ENCODE measurements around the gene ASB15. TPM values are rescaled to one million over a fixed set of nuclear protein-coding genes. Genes with fewer than 3 reads are reported as not detected.

ASB15 gene
- polyA plus RNA-seq, 2 donors, result not detected

GRCh38 chr7:123657304-123657685 lies 55.7 kb downstream of the ASB15 start:
- Histone ChIP-seq H3K27me3 (ENCODE audit: control insufficient read depth in 1 of 2, insufficient read depth in 2 of 2, low read length in 2 of 2) (peaks cover 4 to 5% of the 10 kb centered on the region in 2 donors), H3K4me3 (ENCODE audit: low read depth in 1 of 2, low read length in 2 of 2) (no peak overlapping the region), H3K36me3 (ENCODE audit: control insufficient read depth in 2 of 2, insufficient read depth in 2 of 2, low read length in 1 of 2) (no peaks in the 10 kb centered on the region), H3K4me1 (ENCODE audit: control insufficient read depth in 2 of 2, insufficient read depth in 2 of 2, low read length in 1 of 2) (no peaks in the 10 kb centered on the region), H3K27ac (ENCODE audit: low read depth in 2 of 2, low read length in 1 of 2) (no peak overlapping the region), H3K9me3 (ENCODE audit: control insufficient read depth in 2 of 2, insufficient read depth in 1 of 2, low read depth in 1 of 2, low read length in 1 of 2) (no peaks in the 10 kb centered on the region)
- 73 to 74% methylated on average over 1 of the region's 1 CpG for WGBS, 2 donors

DNA sequence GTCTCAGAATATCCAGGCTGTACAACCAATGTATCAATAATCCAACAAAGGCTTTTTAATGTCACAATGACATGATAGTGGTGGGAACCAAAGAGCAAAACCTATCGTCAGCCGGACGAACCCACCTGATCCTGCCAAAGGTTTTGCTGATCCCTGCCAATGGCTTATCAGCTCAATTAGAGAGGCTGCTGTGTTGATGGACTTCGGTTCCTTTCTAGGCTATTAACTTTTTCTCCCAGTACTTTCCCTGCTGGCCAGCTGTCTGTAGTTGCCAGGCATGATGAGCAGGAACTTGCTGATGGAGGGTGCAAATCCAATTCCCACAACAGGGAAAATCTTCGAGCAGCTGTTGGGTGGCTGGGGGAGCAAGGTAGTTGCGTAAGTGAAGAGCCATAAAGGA lies 56.4 kb downstream of the ASB15 start:
- Histone ChIP-seq H3K27ac (ENCODE audit: low read depth in 2 of 2, low read length in 1 of 2) (no peak overlapping the region), H3K36me3 (ENCODE audit: control insufficient read depth in 2 of 2, insufficient read depth in 2 of 2, low read length in 1 of 2) (no peaks in the 10 kb centered on the region), H3K9me3 (ENCODE audit: control insufficient read depth in 2 of 2, insufficient read depth in 1 of 2, low read depth in 1 of 2, low read length in 1 of 2) (no peaks in the 10 kb centered on the region), H3K4me3 (ENCODE audit: low read depth in 1 of 2, low read length in 2 of 2) (no peak overlapping the region), H3K27me3 (ENCODE audit: control insufficient read depth in 1 of 2, insufficient read depth in 2 of 2, low read length in 2 of 2) (peaks cover 4 to 5% of the 10 kb centered on the region in 2 donors), H3K4me1 (ENCODE audit: control insufficient read depth in 2 of 2, insufficient read depth in 2 of 2, low read length in 1 of 2) (no peaks in the 10 kb centered on the region)
- 74 to 90% methylated on average over 6 of the region's 6 CpGs for WGBS, 2 donors

- H3K27ac ChIP-seq (ENCODE audit: low read depth in 2 of 2, low read length in 1 of 2), result no peak overlapping the region
- no peak overlapping the region for H3K4me3 ChIP-seq (ENCODE audit: low read depth in 1 of 2, low read length in 2 of 2)
- H3K27me3 ChIP-seq (ENCODE audit: control insufficient read depth in 1 of 2, insufficient read depth in 2 of 2, low read length in 2 of 2), result peaks cover 4 to 5% of the 10 kb centered on the region in 2 donors
- no peaks in the 10 kb centered on the region for H3K36me3 ChIP-seq (ENCODE audit: control insufficient read depth in 2 of 2, insufficient read depth in 2 of 2, low read length in 1 of 2)
- 62 to 67% methylated on average over 8 of the region's 8 CpGs for WGBS, 2 donors
- no peaks in the 10 kb centered on the region for H3K4me1 ChIP-seq (ENCODE audit: control insufficient read depth in 2 of 2, insufficient read depth in 2 of 2, low read length in 1 of 2)
- no peaks in the 10 kb centered on the region for H3K9me3 ChIP-seq (ENCODE audit: control insufficient read depth in 2 of 2, insufficient read depth in 1 of 2, low read depth in 1 of 2, low read length in 1 of 2)
Measured at GRCh38 chr7:123660514-123661354, 59.1 kb downstream of the ASB15 start.

GRCh38 chr7:123661765-123662164 lies 60.1 kb downstream of the ASB15 start:
- no peaks in the 10 kb centered on the region for H3K9me3 ChIP-seq (ENCODE audit: control insufficient read depth in 2 of 2, insufficient read depth in 1 of 2, low read depth in 1 of 2, low read length in 1 of 2)
- no peaks in the 10 kb centered on the region for H3K36me3 ChIP-seq (ENCODE audit: control insufficient read depth in 2 of 2, insufficient read depth in 2 of 2, low read length in 1 of 2)
- H3K4me1 ChIP-seq (ENCODE audit: control insufficient read depth in 2 of 2, insufficient read depth in 2 of 2, low read length in 1 of 2), result no peaks in the 10 kb centered on the region
- H3K27me3 ChIP-seq (ENCODE audit: control insufficient read depth in 1 of 2, insufficient read depth in 2 of 2, low read length in 2 of 2), result peaks cover 4 to 5% of the 10 kb centered on the region in 2 donors
- H3K4me3 ChIP-seq (ENCODE audit: low read depth in 1 of 2, low read length in 2 of 2), result no peak overlapping the region
- WGBS, 2 donors, result 70 to 75% methylated on average over 1 of the region's 1 CpG
- H3K27ac ChIP-seq (ENCODE audit: low read depth in 2 of 2, low read length in 1 of 2), result no peak overlapping the region

DNA sequence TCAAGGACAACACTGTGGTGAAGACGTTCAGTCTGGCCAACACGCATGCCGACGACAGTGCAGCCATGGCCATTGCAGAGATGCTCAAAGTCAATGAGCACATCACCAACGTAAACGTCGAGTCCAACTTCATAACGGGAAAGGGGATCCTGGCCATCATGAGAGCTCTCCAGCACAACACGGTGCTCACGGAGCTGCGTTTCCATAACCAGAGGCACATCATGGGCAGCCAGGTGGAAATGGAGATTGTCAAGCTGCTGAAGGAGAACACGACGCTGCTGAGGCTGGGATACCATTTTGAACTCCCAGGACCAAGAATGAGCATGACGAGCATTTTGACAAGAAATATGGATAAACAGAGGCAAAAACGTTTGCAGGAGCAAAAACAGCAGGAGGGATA lies 60.7 kb downstream of the ASB15 start:
- Histone ChIP-seq H3K27ac (ENCODE audit: low read depth in 2 of 2, low read length in 1 of 2) (no peak overlapping the region), H3K4me3 (ENCODE audit: low read depth in 1 of 2, low read length in 2 of 2) (no peak overlapping the region), H3K9me3 (ENCODE audit: control insufficient read depth in 2 of 2, insufficient read depth in 1 of 2, low read depth in 1 of 2, low read length in 1 of 2) (no peaks in the 10 kb centered on the region), H3K4me1 (ENCODE audit: control insufficient read depth in 2 of 2, insufficient read depth in 2 of 2, low read length in 1 of 2) (no peaks in the 10 kb centered on the region), H3K27me3 (ENCODE audit: control insufficient read depth in 1 of 2, insufficient read depth in 2 of 2, low read length in 2 of 2) (peaks cover 4 to 5% of the 10 kb centered on the region in 2 donors), H3K36me3 (ENCODE audit: control insufficient read depth in 2 of 2, insufficient read depth in 2 of 2, low read length in 1 of 2) (no peaks in the 10 kb centered on the region)
- WGBS, 2 donors, result 91 to 95% methylated on average over 15 of the region's 15 CpGs

DNA sequence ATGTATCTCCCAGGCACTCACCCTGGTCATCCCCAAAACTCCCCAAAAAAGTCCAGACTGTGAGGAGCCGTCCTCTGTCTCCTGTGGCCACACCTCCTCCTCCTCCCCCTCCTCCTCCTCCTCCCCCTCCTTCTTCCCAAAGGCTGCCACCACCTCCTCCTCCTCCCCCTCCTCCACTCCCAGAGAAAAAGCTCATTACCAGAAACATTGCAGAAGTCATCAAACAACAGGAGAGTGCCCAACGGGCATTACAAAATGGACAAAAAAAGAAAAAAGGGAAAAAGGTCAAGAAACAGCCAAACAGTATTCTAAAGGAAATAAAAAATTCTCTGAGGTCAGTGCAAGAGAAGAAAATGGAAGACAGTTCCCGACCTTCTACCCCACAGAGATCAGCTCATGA lies 61.1 kb downstream of the ASB15 start:
- Histone ChIP-seq H3K27me3 (ENCODE audit: control insufficient read depth in 1 of 2, insufficient read depth in 2 of 2, low read length in 2 of 2) (peaks cover 4 to 5% of the 10 kb centered on the region in 2 donors), H3K27ac (ENCODE audit: low read depth in 2 of 2, low read length in 1 of 2) (no peak overlapping the region), H3K36me3 (ENCODE audit: control insufficient read depth in 2 of 2, insufficient read depth in 2 of 2, low read length in 1 of 2) (no peaks in the 10 kb centered on the region), H3K9me3 (ENCODE audit: control insufficient read depth in 2 of 2, insufficient read depth in 1 of 2, low read depth in 1 of 2, low read length in 1 of 2) (no peaks in the 10 kb centered on the region), H3K4me1 (ENCODE audit: control insufficient read depth in 2 of 2, insufficient read depth in 2 of 2, low read length in 1 of 2) (no peaks in the 10 kb centered on the region), H3K4me3 (ENCODE audit: low read depth in 1 of 2, low read length in 2 of 2) (no peak overlapping the region)
- 57 to 60% methylated on average over 3 of the region's 3 CpGs for WGBS, 2 donors

GRCh38 chr7:123663200-123663599 lies 61.6 kb downstream of the ASB15 start:
- H3K4me3 ChIP-seq (ENCODE audit: low read depth in 1 of 2, low read length in 2 of 2), result no peak overlapping the region
- H3K27me3 ChIP-seq (ENCODE audit: control insufficient read depth in 1 of 2, insufficient read depth in 2 of 2, low read length in 2 of 2), result peaks cover 2 to 4% of the 10 kb centered on the region in 2 donors
- H3K36me3 ChIP-seq (ENCODE audit: control insufficient read depth in 2 of 2, insufficient read depth in 2 of 2, low read length in 1 of 2), result no peaks in the 10 kb centered on the region
- H3K27ac ChIP-seq (ENCODE audit: low read depth in 2 of 2, low read length in 1 of 2), result no peak overlapping the region
- H3K4me1 ChIP-seq (ENCODE audit: control insufficient read depth in 2 of 2, insufficient read depth in 2 of 2, low read length in 1 of 2), result no peaks in the 10 kb centered on the region
- no peaks in the 10 kb centered on the region for H3K9me3 ChIP-seq (ENCODE audit: control insufficient read depth in 2 of 2, insufficient read depth in 1 of 2, low read depth in 1 of 2, low read length in 1 of 2)
- 92 to 94% methylated on average over 6 of the region's 6 CpGs for WGBS, 2 donors

DNA sequence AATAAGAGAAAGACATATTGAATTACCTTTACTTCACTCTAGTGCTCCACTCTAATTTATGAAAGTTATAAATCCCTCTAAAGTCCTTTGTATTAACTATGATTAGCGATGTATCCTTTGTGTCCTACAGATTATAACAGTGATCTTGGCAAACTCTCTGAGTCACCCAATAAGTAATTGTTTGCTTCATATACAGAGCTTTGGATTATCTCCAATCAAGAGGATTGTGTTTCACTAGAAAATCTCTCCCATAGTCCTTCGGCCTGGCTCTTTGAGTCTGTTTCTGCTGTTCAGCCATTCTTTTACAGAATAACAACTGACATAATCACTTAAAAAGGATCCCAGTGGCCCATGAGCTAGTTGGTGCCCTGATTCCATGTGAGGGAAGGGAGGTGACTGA lies 63.5 kb downstream of the ASB15 start:
- WGBS, 2 donors, result 45 to 52% methylated on average over 2 of the region's 2 CpGs
- Histone ChIP-seq H3K4me3 (ENCODE audit: low read depth in 1 of 2, low read length in 2 of 2) (no peak overlapping the region), H3K27ac (ENCODE audit: low read depth in 2 of 2, low read length in 1 of 2) (no peak overlapping the region), H3K27me3 (ENCODE audit: control insufficient read depth in 1 of 2, insufficient read depth in 2 of 2, low read length in 2 of 2) (peaks cover 0 to 4% of the 10 kb centered on the region in 2 donors), H3K9me3 (ENCODE audit: control insufficient read depth in 2 of 2, insufficient read depth in 1 of 2, low read depth in 1 of 2, low read length in 1 of 2) (no peaks in the 10 kb centered on the region), H3K4me1 (ENCODE audit: control insufficient read depth in 2 of 2, insufficient read depth in 2 of 2, low read length in 1 of 2) (no peaks in the 10 kb centered on the region), H3K36me3 (ENCODE audit: control insufficient read depth in 2 of 2, insufficient read depth in 2 of 2, low read length in 1 of 2) (no peaks in the 10 kb centered on the region)

DNA sequence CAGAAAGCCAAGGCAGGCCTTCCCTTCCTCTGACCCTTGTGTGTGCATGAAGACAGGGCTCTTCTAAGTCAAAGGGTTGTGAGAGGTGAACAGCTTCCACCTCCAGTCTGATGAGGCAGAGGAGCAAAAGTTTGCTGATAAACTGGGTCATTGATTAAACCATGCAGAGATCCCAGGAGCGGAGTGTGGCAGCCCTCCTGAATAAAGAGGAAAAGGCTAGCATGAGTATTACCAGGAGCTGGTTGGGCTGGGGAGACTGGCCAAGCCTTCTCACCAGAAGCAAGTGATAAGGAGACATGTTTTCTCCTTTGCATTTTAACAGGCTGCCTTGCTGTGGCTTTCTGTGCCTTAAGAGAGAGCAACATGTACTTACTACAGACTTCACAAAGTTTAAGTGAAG lies 64.3 kb downstream of the ASB15 start:
- Histone ChIP-seq H3K27me3 (ENCODE audit: control insufficient read depth in 1 of 2, insufficient read depth in 2 of 2, low read length in 2 of 2) (peaks cover 0 to 4% of the 10 kb centered on the region in 2 donors), H3K4me1 (ENCODE audit: control insufficient read depth in 2 of 2, insufficient read depth in 2 of 2, low read length in 1 of 2) (no peaks in the 10 kb centered on the region), H3K4me3 (ENCODE audit: low read depth in 1 of 2, low read length in 2 of 2) (no peak overlapping the region), H3K9me3 (ENCODE audit: control insufficient read depth in 2 of 2, insufficient read depth in 1 of 2, low read depth in 1 of 2, low read length in 1 of 2) (no peaks in the 10 kb centered on the region), H3K36me3 (ENCODE audit: control insufficient read depth in 2 of 2, insufficient read depth in 2 of 2, low read length in 1 of 2) (no peaks in the 10 kb centered on the region), H3K27ac (ENCODE audit: low read depth in 2 of 2, low read length in 1 of 2) (no peak overlapping the region)
- 70 to 81% methylated on average over 1 of the region's 1 CpG for whole genome bisulfite sequencing, 2 donors

DNA sequence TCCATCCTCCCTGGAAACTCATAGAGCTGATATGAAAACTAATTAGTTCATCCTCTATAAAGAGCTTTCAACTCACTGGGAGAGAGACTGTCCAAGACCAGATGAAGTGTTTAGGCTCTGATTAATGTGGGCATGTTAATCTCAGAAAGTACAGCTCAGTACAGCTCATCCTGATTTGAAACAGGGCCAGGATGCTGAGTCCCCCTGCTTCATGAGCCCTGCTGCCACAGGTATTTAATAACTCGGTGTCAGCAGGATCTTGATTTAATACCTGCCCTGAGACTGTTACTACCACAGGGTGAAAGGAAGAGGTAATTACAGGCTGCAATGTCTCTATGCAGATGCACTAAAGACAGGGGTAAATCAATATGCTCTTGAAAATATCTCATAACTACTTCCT lies 64.9 kb downstream of the ASB15 start:
- H3K4me3 ChIP-seq (ENCODE audit: low read depth in 1 of 2, low read length in 2 of 2), result no peak overlapping the region
- H3K27me3 ChIP-seq (ENCODE audit: control insufficient read depth in 1 of 2, insufficient read depth in 2 of 2, low read length in 2 of 2), result no peaks in the 10 kb centered on the region
- H3K4me1 ChIP-seq (ENCODE audit: control insufficient read depth in 2 of 2, insufficient read depth in 2 of 2, low read length in 1 of 2), result no peaks in the 10 kb centered on the region
- H3K36me3 ChIP-seq (ENCODE audit: control insufficient read depth in 2 of 2, insufficient read depth in 2 of 2, low read length in 1 of 2), result no peaks in the 10 kb centered on the region
- H3K27ac ChIP-seq (ENCODE audit: low read depth in 2 of 2, low read length in 1 of 2), result no peak overlapping the region
- no peaks in the 10 kb centered on the region for H3K9me3 ChIP-seq (ENCODE audit: control insufficient read depth in 2 of 2, insufficient read depth in 1 of 2, low read depth in 1 of 2, low read length in 1 of 2)
- 47 to 55% methylated on average over 1 of the region's 1 CpG for WGBS, 2 donors
